ENCODE results near the gene MICOS13. TPM values are rescaled to one million over a fixed set of nuclear protein-coding genes. Genes with fewer than 3 reads are reported as not detected.

The MICOS13 gene
- total RNA-seq, 1 donor from 2014 or later = 48.0 TPM

- Mint-ChIP-seq H3K4me3 (ENCODE audit: unreplicated experiment) (no peak overlapping the region), H3K27ac (ENCODE audit: unreplicated experiment) (no peak overlapping the region), H3K36me3 (ENCODE audit: low read depth, unreplicated experiment) (peaks cover 29% of the 10 kb centered on the region), H3K27me3 (ENCODE audit: low read depth, unreplicated experiment) (no peaks in the 10 kb centered on the region), H3K9me3 (ENCODE audit: unreplicated experiment) (no peaks in the 10 kb centered on the region), H3K4me1 (ENCODE audit: low read depth, unreplicated experiment) (peaks cover 9% of the 10 kb centered on the region)
- DNase-seq (ENCODE audit: low read depth) (peak; percentile 49), FAIRE-seq (no peak)
- peak; percentile 22 for TF ChIP-seq CTCF (IDR thresholded peaks at IDR 0.05; ENCODE audit: insufficient read depth, low read depth, low read length)
- no peak for TF ChIP-seq EZH2 (IDR thresholded peaks at IDR 0.05; ENCODE audit: insufficient read depth, low read length)
- Histone ChIP-seq H3K27me3 (ENCODE audit: insufficient read depth, low read length) (no peaks in the 10 kb centered on the region), H4K20me1 (ENCODE audit: insufficient read depth, low read length) (peaks cover 54% of the 10 kb centered on the region), H3K9ac (ENCODE audit: low read length) (no peak overlapping the region), H3K36me3 (ENCODE audit: insufficient read depth, low read length) (peaks cover 53% of the 10 kb centered on the region), H2AFZ (ENCODE audit: low read depth, low read length) (no peak overlapping the region), H3K4me3 (ENCODE audit: insufficient read depth, low read depth, low read length) (no peak overlapping the region), H3K27ac (ENCODE audit: low read depth, low read length) (no peak overlapping the region), H3K4me2 (ENCODE audit: low read length) (no peak overlapping the region), H3K9me3 (ENCODE audit: insufficient read depth, low read depth, low read length) (no peaks in the 10 kb centered on the region), H3K79me2 (ENCODE audit: insufficient read depth, low read length) (peaks cover 11% of the 10 kb centered on the region), H3K4me1 (ENCODE audit: insufficient read depth, low read length) (peaks cover 4% of the 10 kb centered on the region)
Measured at GRCh38 chr19:5665781-5666513, 14.4 kb downstream of the MICOS13 start.

- Mint-ChIP-seq H3K9me3 (ENCODE audit: unreplicated experiment) (no peaks in the 10 kb centered on the region), H3K27ac (ENCODE audit: unreplicated experiment) (no peak overlapping the region), H3K27me3 (ENCODE audit: low read depth, unreplicated experiment) (no peaks in the 10 kb centered on the region), H3K4me3 (ENCODE audit: unreplicated experiment) (no peak overlapping the region), H3K4me1 (ENCODE audit: low read depth, unreplicated experiment) (peaks cover 9% of the 10 kb centered on the region), H3K36me3 (ENCODE audit: low read depth, unreplicated experiment) (peaks cover 29% of the 10 kb centered on the region)
- Histone ChIP-seq H3K9me3 (ENCODE audit: insufficient read depth, low read depth, low read length) (no peaks in the 10 kb centered on the region), H3K4me3 (ENCODE audit: insufficient read depth, low read depth, low read length) (no peak overlapping the region), H3K4me2 (ENCODE audit: low read length) (no peak overlapping the region), H3K79me2 (ENCODE audit: insufficient read depth, low read length) (peaks cover 11% of the 10 kb centered on the region), H3K4me1 (ENCODE audit: insufficient read depth, low read length) (peaks cover 4% of the 10 kb centered on the region), H3K27me3 (ENCODE audit: insufficient read depth, low read length) (no peaks in the 10 kb centered on the region), H4K20me1 (ENCODE audit: insufficient read depth, low read length) (peaks cover 58% of the 10 kb centered on the region), H3K27ac (ENCODE audit: low read depth, low read length) (no peak overlapping the region), H2AFZ (ENCODE audit: low read depth, low read length) (no peak overlapping the region), H3K9ac (ENCODE audit: low read length) (no peak overlapping the region), H3K36me3 (ENCODE audit: insufficient read depth, low read length) (peaks cover 58% of the 10 kb centered on the region)
- no peak for DNase-seq (ENCODE audit: low read depth)
- no peak for FAIRE-seq
- TF ChIP-seq EZH2 (IDR thresholded peaks at IDR 0.05; ENCODE audit: insufficient read depth, low read length) (no peak), CTCF (IDR thresholded peaks at IDR 0.05; ENCODE audit: insufficient read depth, low read depth, low read length) (no peak)
Measured at GRCh38 chr19:5664515-5664914, 15.8 kb downstream of the MICOS13 start.

GRCh38 chr19:5663904-5664303 is 16.4 kb downstream of the MICOS13 start:
- Mint-ChIP-seq H3K27ac (ENCODE audit: unreplicated experiment) (no peak overlapping the region), H3K4me1 (ENCODE audit: low read depth, unreplicated experiment) (peaks cover 9% of the 10 kb centered on the region), H3K27me3 (ENCODE audit: low read depth, unreplicated experiment) (no peaks in the 10 kb centered on the region), H3K4me3 (ENCODE audit: unreplicated experiment) (no peak overlapping the region), H3K36me3 (ENCODE audit: low read depth, unreplicated experiment) (peaks cover 26% of the 10 kb centered on the region), H3K9me3 (ENCODE audit: unreplicated experiment) (no peaks in the 10 kb centered on the region)
- DNase-seq (ENCODE audit: low read depth) (no peak), FAIRE-seq (no peak)
- Histone ChIP-seq H3K4me3 (ENCODE audit: insufficient read depth, low read depth, low read length) (no peak overlapping the region), H3K79me2 (ENCODE audit: insufficient read depth, low read length) (peaks cover 8% of the 10 kb centered on the region), H2AFZ (ENCODE audit: low read depth, low read length) (no peak overlapping the region), H3K27me3 (ENCODE audit: insufficient read depth, low read length) (no peaks in the 10 kb centered on the region), H4K20me1 (ENCODE audit: insufficient read depth, low read length) (peaks cover 55% of the 10 kb centered on the region), H3K36me3 (ENCODE audit: insufficient read depth, low read length) (peaks cover 53% of the 10 kb centered on the region), H3K4me2 (ENCODE audit: low read length) (no peak overlapping the region), H3K4me1 (ENCODE audit: insufficient read depth, low read length) (peaks cover 4% of the 10 kb centered on the region), H3K9ac (ENCODE audit: low read length) (no peak overlapping the region), H3K27ac (ENCODE audit: low read depth, low read length) (no peak overlapping the region), H3K9me3 (ENCODE audit: insufficient read depth, low read depth, low read length) (no peaks in the 10 kb centered on the region)
- TF ChIP-seq EZH2 (IDR thresholded peaks at IDR 0.05; ENCODE audit: insufficient read depth, low read length) (no peak), CTCF (IDR thresholded peaks at IDR 0.05; ENCODE audit: insufficient read depth, low read depth, low read length) (no peak)

All from astrocyte (in vitro differentiated cells and primary cell).